DMS53 treated with DMSO at 0.1 percent for 48 hours (cell line): ENCODE measurements around the gene TTC21B.
"Not testable (repeated sequence)": the region's sequence is repeated elsewhere in the genome, so short reads cannot be mapped to it uniquely, and the experiment has no call there.

Experiments
- DNase-seq: peaks from one replicate; lab custom pipeline; 2025; ENCODE audit not compliant: unreplicated experiment; lab: John Stamatoyannopoulos, UW

Gene TTC21B

DNA sequence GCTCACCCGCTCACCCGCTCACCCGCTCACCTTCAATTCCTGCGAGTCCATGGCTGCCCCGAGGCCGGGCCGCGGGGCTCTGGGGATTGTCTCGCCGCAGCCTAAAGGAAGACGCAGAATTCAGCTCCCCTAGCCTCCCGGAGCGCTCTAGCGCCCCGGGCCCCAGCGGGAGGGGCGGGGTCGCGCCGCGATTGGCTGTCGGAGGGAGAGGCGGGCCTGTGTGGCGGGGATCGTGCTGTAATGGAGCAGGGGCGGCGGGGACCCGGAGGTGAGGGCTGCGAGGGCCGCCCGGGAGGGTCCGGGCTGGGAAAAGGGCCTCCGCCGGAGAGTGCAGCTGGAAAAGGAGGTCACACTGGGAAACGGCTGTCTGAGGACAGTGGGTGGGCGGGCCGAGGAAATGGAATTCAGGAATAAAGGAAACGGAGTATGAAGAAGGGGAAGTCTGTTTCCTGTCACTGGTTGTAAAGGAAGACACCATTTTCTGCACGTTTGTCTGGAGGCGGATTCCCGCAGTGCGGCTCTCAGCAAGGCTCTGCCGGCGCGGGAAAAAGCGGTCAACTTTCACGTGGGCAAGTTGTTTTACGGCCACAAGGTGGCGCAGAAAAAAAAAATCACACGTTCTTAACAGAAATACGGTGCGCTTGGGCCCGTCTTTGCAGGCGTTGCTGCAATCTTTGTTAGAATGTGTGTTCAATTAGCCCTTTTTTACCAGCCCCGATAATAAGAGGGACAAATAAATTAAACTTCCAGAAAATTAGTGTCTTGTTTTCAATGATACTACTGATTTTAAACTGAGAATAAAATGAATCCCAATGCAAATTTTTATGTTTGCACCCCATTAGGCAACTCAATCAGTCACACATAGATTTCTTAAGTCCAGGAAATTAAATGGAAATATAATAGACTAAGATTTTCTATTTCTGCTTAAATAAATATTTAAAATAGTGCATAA is at the start of gene TTC21B:
TSS of gene TTC21B (minus strand) at position 122 of the 952 bp plus-strand sequence. CDS start at position 51, 71 bp downstream.
- DNase-seq: peak; percentile 98

DNA sequence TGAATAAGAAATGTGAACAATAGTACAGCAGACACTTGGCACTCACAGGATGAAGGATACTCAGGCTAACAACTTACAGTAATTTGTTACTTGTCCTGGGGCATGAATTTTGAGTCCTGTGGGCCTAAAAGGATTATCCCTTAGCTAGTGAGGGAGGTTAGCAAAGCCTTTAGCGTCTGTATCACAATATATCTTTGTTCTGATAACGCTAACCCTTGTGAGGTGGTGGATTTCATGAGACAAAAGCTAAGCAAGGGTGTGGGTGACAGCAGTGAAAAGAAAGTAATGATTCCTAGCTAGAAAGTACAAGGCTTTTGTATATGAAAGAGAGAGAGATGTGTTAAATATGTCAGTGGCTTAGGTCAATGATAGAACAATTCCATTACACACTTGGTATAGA is 46.8 kb upstream of the TTC21B start:
- no peak for DNase-seq

DNA sequence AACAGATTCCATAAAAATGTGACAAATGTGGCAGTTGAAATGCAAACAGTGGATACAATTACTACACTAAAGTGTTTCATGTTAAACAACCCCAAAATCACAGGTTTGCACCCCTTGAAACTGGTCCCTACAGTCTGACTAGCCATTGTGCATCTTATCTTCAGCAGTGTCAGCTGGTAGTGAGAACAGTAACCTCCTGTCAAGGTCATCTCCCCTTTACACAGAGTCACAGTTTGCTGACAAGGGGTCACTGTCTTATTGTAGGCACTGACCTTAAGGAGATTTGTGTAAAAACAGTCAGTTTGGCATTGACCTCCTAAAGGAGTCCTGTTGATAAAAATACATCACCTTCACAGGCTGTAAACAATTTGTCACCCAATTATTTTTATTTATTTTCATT is 37.3 kb upstream of the TTC21B start:
- no peak for DNase-seq

DNA sequence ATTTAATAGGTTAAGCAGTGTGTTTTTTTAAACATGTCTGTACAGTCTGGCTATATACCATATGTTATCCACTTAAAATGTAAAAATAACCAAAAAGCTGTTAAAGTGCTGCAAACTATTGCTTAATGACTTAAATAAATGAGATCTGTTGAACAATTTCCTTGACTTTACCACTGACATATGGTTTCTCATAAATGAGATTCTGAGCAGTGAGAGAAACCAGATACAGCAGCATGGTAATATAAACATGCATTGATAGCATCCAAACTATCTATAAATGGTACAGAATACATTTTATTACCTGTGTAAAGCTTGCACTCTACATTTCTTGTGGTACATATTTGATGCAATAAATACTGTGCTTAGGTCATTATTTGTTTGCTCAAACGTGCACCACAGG is 36.3 kb upstream of the TTC21B start:
- no peak for DNase-seq

DNA sequence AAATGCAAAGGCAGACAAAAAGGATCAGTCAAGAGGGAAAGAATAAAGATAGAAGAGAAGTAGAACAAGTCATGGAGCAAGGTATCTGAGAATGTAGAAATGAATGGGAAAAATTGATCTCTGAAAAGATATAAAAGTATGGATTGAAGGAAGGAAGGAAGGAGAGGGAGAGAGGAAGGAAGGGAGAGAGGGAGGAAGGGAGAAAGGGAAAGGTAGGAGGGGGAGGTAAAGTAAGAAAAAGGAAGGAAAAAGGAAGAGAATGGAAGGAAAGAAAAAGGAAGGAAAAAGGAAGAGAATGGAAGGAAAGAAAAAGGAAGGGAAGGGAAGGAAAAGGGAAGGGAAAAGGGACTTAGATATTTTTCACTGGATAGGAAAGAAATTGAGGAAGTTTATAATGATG is 31.5 kb upstream of the TTC21B start:
- no peak for DNase-seq

DNA sequence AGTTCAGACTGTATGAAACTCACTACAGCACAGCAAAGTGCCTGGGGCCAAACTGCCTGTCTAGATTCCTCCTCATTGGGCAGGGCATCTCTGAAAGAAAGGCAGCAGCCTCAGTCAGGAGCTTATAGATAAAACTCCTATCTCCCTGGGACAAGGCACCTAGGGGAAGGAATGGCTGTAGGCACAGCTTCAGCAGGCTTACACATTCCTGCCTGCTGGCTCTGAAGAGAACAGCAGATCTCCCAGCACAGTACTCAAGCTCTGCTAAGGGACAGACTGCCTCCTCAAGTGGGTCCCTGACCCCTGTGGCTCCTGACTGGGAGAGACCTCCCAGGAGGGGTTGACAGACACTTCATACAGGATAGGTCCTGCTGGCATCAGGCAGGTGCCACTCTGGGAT is 18.6 kb upstream of the TTC21B start:
- not testable (repeated sequence) for DNase-seq

DNA sequence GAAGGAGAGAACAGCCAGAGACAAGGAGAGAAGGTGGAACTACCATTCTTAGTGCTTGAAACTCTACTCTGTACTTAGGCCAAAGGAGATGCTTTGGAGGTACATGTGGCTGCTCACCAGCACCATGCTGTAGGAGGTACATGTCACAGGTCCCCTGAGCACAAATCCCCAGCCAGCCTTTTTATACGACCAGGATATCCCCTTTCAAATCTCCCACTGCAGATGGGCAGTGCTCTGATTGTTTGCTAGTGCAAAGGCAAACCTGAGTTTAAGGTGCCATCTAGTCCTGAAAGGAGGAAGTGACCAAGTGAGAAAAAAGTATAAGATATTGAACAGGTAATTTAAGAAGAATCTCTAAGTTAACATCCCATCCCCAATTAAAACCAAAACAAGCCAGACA is 17.1 kb upstream of the TTC21B start:
- DNase-seq: no peak

DNA sequence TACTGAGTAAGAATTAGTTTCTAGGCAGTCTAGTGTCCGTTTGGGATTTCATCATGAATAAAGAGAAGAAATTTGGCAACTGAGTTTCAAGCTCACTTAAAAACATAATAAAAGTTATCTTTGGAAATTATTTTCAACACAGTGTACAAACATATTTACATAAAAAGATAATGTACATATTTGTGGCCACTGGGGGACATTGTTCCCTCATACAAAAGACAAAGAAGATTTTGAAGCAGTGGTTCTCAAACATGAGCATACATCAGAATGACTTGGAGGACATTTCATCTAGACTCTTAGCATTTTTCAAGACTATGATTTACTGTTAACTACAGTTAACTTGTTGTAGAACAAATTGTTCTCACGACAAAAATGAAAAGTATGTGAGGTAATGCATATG is 15.7 kb upstream of the TTC21B start:
- DNase-seq: no peak

DNA sequence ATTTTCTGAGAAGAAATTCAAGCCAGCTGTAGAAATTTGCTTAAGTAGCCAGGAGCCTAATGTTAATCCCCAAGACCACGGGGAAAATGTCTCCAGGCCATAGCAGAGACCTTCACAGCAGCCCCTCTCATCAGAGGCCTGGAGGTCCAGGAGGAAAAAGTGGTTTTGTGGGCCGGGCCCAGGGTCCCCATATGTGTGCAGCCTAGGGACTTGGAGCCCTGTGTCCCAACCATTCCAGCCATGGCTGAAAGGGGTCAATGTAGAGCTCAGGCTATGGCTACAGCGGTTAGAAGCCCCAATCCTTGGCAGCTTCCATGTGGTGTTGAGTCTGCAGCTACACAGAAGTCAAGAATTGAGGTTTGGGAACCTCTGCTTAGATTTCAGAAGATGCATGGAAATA is 14.2 kb upstream of the TTC21B start:
- no peak for DNase-seq

DNA sequence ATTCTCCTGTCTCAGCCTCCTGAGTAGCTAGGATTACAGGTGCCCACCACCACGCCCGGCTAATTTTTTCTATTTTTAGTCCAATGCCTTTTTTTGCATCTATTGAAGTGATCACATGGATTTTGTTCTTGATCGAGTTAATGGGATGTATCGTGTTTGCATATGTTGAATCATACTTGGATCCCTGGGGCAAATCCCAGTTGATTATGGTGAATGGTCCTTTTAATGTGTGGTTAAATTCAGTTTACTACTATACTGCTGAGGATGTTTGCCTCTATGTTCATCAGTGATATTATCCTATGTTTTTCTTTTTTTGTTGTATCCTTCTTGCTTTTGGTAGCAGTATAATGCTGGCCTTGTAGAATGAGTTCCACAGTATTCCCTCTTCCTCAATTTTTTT is 8.2 kb upstream of the TTC21B start:
- no peak for DNase-seq

DNA sequence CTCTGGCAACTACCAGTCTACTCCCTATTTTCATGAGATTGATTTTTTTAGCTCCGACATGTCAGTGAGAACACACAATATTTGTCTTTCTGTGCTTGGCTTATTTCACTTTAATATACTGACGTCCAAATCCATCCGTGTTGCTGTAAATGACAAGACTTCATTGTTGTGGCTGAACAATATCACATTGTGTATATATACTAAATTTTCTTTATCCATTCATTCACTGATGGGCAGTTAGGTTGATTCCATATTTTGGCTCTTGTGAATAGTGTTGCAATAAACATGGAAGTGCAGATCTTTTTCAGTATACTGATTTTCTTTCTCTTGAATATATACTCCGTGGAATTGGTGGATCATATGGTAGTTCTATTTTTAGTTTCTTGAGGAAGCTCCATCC is 5.8 kb upstream of the TTC21B start:
- no peak for DNase-seq

DNA sequence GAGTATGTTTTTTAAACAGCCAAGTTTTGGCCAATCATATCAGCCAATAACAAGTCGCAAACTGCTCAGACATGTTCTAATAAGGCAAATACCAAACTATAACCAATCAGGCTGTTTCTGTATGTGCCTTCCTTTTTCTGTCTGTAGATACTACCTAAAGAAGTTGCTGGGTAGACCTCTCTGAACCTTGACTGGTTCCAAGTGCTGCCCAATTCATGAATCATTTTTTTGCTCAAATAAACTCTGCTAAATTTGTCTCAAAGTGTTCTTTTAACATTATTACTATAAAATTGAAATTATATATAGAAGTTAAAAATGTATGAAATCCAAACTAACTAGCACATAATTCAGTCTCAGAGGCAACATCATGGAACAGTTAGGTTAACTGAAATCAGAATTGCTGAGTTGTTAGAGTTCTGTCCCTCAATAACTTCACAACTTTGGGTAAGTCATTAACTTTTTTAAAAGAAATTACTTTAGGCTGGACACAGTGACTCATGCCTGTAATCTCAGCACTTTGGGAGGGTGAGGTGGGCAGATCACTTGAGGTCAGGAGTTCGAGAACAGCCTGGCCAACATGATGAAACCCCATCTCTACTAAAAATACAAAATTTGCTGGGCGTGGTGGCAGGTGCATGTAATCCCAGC is 4.9 kb upstream of the TTC21B start:
- DNase-seq: no peak

DNA sequence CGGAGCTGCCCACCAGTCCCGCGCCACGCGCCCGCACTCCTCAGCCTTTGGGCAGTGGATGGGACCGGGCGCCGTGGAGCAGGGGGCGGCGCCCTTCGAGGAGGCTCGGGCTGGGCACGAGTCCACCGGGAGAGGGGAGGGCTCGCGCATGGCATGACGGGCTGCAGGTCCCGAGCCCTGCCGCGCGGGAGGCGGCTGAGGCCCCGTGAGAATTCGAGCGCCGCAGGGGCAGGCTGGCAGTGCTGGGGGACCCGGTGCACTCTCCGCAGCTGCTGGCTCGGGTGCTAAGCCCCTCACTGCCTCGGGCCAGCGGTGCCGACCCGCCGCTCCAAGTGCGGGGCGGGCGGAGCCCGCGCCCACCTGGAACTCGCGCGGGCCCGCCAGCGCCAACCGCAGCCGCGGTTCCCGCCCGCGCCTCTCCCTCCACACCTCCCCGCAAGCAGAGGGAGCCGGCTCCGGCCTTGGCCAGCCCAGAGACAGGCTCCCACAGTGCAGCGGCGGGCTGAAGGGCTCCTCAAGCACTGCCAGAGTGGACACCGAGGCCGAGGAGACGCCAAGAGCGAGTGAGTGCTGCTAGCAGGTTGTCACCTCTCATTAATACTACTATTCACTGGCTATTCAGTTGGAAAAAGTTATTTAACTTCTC is 3.6 kb upstream of the TTC21B start:
- no peak for DNase-seq

DNA sequence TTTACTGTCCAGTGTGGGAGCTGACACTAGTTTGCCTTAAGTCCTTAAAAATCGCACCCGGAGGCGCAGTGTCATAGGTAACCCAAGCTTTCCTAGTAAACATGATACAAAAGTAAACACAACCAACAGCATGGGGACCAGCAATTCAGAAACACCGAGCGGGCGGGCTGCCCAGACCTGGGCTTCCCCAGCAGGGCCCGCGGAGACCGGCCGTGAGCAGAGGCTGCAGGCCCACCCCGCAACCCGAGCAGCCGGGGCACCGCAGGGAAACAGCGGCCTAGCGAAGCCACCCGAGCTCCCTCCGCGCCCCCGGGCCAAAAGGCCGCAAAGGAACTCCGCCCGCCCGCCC is 296 bp downstream of the TTC21B start:
- peak; percentile 84 for DNase-seq

DNA sequence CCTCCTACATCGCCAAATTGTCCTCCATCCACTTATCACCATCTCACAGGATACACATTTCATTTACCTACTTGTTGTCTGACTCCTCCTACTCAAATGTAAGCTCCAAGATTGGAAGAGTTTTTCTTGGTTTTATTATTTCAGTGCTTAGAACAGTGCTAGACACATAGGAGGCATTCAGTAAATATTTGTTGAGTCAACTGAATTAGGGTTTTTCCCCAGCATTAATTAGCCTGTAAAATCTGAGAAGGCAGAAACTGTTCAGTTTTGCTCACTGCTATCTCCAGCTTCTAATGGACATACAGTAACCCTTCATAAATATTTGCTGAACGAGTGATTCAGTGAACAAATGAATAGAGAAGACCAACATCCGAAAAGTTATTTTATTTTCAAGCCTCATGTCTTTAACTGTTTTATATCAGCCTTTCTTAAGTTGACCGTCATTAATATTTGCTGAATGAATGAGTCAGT is 800 bp downstream of the TTC21B start:
- DNase-seq: peak; percentile 53

DNA sequence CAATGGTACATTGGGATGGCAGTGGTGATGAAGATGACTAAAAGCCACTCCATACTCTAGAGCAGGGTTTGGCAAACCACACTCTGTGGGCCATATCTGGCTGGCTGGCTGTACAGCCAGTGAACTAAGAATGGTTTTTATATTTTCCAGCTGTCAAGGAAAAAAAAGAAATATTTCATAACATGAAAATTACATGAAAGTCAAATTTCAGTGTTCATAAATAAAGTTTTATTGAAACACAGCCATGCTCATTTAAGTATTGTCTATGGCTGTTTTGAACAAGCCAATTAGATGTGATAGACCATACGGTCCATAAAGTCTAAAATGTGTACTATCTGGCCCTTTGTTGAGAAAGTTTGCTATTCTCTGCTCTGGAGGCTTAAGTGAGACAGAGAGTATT is 1.5 kb downstream of the TTC21B start:
- no peak for DNase-seq

DNA sequence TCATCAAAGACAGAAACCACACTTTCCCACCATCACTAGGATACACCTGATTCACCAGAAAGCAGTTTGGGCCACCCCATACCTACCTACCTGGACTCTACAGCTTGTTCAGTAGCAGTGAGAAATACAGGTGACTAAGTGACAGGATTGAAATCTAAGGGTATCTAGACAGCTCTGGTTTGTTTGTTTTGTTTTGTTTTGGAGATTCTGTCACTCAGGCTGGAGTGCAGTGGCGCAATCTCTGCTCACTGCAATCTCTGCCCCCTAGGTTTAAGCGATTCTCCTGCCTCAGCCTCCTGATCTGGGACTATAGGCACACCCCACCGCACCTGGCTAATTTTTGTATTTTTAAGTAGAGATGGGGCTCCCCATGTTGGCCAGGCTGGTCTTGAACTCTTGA is 3.1 kb downstream of the TTC21B start:
- DNase-seq: no peak

DNA sequence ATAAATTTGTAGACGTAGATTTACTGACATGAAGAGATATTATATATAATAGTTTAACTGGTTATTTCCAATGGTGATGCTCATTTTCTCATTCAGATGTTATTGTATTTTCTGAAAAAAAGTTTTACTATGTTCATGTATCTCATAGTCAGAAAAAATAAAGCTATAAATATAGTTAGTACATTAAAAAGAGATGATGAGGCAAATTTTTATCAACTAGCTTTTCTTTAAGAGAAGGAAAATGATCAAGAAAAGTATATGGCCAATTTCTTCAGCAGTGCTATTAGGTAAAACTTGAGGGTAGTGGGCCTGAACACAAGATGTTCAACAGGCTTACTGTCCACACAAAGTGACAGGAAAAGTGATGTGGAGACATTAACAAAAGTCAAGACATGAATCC is 11.7 kb downstream of the TTC21B start:
- no peak for DNase-seq

DNA sequence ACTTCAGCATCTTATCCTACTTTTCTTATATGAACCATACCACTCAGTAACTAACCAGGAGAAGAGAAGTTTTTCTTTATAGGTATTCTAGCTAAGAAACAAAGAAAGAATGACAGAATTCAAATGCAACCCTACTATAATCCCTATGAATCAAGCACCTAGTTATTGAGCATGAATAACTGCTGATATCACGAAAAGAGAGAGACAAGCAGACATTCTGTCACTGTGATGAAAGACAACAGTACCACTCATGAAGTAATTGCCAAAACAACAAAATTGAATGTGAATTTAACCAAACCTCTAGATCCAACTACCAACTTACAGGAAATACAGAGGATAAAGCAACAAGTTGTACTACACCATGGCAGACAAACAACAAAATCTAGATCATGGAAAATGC is 15.3 kb downstream of the TTC21B start:
- no peak for DNase-seq

DNA sequence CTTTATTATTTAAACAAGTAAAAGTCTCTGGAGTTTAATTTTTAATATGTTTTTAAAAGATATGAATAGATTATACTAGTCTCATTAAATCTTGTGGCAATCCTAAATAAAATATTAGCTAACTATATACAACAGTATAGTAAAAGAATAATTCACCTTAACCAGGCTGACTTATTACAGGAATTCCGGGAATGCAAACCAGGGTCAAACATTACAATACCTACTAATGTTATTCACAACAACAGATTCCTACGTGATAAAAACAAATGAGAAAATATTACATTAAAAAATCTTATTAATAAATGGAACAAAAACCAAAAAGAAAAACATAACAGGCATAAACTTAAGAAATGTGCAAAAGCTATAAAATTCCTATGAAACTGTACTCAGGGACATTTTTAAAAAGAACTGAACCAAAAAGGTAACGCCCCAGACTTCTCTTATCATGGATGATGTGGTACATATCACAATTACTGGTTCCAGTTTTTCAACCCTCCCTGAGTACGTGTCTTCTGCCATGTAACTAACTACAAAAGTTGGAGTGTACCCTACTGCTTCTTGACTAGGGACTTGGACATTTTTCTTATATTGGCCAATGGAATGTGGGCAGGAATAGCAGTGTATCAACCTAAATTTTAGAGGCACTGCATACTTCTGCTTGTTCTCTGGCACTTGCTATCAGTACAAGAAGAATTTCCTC is 20.2 kb downstream of the TTC21B start:
- DNase-seq: no peak

DNA sequence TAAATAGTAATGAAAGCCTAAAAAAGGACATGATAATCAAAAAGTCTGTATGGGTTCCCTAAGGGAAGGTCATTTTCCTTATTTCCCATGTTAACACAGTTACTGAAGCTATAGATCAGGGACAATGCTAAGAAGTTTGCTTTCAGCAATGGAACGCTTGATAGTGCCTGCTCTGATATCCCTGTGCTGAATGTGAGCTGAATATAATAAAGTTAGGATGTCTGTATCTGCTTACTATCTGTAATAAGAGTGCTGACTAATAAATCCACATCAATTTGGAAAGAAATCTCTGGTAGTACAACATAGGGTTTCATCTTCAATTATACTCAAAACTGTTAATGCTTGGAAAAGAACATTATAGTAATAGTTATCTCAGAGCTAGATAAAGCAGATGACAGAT is 25.8 kb downstream of the TTC21B start:
- DNase-seq: no peak
